NOMO-1 (cell line): Measurements from ENCODE around the gene SCUBE2.
"Not testable (repeated sequence)": the region's sequence is repeated elsewhere in the genome, so short reads cannot be mapped to it uniquely, and the experiment has no call there.

Experiments used
- DNase-seq, 2 experiments: peaks; one replicate each; lab custom pipeline; 2025; ENCODE audit not compliant: unreplicated experiment in 2 of 2; lab: John Stamatoyannopoulos, UW

Gene SCUBE2

DNA sequence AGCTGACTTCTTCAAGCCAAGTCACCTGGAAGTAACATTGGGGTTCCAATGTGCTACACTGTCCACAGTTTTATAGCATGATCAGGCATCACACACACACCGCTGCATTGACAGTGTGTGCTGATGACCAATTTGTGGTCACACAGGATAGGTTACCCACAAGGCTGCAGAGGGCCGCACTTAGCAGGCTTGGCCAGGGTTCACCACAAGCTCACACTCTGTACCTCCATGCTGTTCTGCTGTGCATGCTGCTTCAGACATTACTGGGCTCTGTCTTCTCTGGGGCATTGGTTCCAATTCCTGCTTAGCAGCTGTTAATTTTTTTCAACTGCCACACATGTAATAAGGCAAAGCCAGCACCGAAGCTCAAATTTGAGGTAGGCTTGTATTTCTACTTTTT is 76.6 kb downstream of the SCUBE2 start:
- no peak for DNase-seq

DNA sequence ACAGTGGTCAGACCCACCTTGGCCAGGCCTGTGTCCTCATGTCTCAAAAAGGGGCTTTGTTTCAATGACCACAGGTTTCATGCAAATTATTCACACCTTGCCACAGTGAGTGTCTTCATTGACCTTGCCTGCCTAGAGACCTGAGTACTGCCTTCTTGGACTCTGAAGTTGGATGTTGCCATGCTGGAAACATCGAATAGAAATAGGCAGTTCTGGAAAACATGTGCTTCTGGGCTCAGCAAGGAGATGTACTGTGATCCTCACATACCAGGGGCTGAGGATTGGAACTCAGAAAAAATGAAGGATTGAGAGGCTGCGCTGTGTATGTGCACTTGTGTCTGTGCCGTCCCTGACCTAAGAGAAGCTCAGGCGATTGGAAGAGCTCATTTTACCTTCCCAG is 78.0 kb downstream of the SCUBE2 start:
- DNase-seq: no peak

DNA sequence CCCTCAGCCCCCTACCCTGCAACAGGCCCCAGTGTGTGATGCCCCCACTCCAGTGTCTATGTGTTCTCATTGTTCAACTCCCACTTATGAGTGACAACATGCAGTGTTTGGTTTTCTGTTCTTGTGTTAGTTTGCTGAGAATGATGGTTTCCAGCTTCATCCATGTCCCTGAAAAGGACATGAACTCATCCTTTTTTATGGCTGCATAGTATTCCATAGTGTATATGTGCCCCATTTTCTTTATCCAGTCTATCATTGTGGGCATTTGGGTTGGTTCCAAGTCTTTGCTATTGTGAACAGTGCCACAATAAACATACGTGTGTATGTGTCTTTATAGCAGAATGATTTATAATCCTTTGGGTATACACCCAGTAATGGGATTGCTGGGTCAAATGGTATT is 81.9 kb downstream of the SCUBE2 start:
- DNase-seq: not testable (repeated sequence)

DNA sequence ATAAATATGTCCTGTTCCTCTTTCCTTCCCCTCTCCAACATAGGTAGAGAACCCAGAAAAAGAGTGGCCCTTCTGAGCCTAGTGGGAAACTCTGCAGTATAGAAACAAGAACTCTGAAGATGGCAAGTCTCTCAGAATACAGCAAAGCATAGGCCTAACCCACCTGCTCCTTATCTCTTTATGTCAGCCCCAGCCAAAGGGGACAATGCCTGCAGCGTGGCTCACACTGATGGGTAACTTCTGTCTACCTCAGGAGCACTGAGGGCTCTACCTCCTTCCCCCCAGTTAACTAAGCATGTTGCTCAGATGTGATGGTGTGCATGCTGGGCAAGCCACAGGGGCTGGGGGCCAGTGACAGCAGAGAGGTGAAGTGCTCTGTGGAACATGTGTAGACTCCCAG is 82.7 kb downstream of the SCUBE2 start:
- DNase-seq: no peak

DNA sequence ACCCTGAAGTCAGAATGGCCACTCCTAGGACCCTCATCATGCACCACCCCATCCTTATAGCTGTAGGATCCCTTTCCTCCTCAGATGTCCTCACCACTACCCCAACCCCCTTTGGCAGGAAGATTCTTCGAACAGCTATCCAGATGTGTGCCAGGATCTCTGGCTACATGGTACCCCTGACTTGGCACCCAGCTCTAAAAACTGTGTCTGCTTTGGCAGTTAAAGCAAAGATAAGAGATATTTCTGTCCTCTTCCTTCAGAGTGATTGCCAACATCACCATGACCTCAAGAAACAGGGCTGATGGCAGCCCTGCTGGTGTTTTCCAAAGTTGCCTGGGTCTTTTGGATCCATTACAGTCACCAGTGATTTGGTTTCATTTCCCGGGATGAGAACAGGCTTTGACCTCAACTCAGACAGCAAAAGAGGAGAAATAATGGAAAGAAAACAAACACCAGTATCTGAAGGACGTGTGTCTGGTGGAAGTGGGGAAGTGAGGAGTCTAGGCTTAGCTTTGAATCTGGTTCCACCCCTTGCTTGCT is 83.3 kb downstream of the SCUBE2 start:
- DNase-seq: no peak

DNA sequence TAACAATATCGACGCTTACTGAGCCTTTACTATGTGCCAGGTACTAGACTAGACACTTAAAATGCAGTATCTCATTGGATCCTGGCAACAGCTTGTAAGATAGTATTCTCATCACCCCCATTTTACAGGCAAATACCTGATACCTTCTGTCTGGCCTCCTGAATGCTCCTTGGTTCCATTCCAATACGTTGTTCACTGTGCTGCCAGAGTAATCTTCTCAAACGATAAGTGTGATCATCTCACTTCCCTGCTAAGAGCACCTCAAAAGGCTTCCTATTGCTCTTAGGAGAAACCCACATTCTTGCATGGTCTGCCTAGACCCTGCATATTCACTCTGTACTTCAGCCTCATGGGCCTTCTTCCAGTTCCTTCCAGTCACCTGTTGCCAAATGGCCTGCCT is 86.3 kb downstream of the SCUBE2 start:
- DNase-seq: no peak

DNA sequence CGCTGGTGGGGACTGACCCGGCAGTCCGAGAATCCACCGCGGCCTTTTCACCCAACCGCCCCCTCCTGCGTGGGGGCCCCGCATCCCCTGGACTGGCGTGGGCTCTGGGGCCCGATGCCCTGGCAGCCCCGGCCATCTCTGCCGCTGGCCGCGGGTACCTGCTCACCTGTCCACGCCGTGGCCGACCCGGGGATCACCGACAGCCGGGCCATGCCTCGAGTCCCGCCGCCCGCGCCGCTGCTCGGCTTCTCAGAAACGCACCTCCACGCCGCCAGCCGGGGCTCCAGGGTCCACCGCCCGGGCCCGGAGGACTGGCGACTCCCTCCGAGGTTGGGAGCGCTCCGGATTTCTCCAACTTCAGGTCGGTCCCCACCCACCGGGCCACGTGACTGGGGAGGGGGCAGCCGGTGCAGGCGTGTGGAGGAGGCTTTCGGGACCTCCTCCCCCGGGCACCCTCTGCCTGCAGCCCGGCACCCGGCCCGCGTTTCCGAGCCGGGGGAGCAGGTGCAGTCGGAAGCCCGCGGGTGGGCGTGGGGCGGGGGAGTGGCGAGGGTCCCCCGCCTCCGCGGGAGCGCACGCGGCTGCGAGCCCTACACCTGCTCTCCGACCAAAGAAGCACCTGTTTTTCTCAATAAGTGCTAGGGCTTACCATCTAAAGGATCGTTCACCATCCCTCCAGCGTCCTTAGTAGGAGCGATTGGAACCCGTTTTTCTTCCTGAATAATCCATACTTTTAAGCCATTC is 87.0 kb downstream of the SCUBE2 start:
- DNase-seq: no peak

DNA sequence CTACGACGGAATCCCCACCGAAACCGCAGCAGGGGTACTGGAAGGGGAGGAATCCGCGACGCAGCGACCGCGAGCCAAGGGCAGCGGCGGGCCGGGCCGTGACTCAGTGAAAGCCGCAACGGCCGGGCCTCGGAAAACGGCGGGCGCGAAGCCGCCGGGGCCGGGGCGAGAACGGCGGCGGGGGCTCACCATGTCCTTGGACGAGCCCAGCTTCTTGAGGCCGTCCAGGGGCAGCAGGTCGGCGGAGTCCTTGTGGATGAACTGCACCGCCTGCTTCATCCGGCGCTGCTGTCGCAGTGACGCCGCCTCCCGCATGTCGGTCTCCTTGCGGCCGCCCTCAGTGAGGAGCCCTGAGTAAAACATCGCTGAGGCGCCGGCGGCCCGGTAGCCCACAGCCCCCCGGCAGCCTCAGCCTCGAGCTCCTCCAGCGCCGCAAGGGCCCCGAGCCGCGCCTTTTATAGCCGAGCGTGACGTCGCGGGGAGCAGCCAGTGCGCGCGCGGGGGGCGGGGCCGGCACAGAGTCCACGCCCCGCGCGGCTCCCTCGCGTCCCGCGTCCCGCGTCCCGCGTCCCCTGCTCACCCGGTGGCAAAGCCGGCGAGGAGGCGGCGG is 87.7 kb downstream of the SCUBE2 start, which contains the start of gene NRIP3:
Gene NRIP3 (minus strand): TSS at position 429 of the 610 bp plus-strand sequence. CDS start 66 bp downstream, at position 363.
- peak; percentile 43 to 44 for DNase-seq

DNA sequence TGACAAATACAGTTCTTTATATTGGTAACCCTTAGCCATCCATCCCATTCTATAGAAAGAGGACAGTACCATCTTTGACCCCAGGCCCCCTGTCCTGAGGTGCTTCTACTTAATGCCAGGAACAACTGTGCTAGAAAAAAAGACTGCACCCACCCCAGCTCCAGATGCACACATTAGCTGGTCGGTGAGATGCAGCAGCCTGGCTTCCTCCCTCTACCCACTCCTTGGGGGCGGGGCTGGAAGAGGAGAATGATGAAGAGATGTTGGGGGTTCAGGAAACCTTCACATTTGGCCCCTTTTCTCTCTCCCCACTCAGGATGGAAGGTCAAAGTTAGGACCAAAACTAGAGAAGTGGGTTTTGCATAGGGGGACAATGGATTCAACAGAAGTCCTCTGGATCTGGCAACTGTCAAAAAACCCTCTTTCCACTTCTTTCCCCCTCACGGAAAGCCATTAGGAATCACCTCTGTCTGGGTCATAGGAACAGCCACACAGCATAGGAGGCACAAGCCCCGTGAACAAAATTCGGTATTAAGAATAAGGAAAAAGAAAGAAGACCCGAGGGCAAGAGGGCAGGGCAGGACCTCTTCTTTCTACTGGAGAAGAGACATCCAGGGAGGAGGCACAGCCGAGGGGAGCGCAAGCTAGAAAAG is 88.4 kb downstream of the SCUBE2 start:
- DNase-seq: no peak

DNA sequence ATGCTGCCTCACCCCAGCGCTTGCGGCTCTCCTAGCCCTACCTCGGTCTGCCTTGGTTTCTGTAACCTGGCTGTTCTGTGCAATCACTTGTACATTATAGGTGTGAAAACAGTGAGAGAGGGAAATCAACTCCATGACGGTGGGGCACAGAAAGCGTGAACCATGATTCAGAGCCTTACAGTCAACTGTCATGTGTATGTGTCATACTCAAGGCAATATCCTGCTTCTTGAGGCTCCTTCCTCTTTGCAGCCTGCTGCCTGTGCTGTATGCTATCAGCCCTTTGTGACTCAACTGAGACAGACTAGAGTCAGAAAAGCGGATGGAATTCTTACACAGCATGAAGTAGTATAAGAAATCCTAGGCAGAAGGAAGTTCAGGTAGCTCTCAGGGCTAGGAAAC is 89.7 kb downstream of the SCUBE2 start:
- DNase-seq: peak; percentile 74 to 97

DNA sequence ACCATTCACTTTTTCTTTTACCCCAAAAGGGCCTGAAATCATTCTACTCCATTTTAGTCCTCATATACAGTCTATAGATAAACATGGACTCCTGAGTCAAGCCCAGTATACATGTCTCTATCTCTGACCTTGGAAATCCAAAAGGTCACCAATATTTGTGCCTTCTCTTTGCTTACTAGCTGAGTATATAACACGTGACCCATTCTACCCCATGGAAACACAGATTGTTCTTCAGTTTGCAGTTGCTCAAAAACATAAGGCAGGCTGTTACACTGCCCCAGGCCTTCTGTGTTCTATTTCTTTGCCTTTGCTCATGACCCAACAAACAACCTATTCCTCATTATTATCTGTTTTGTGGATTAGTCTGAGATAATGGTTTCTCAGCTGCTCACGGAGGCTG is 93.4 kb downstream of the SCUBE2 start:
- DNase-seq: no peak

DNA sequence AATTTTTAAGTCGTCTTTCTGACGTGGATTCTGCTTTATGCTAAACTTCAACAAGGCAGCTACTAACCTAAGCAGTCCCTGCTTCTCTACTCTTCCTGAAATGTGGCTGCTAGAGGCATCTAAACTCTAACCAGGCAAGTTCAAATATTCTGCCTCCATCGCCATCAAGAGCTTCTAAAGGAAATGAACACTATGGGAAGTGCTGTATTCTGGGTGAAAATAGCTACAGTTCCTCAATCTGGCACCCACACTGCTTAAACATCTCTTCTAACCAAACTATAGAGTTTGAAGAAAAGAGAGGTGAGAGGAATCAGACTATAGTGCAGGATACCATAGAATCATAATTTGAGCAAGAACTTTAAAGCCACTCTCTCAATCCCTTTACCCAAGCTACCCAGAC is 93.9 kb downstream of the SCUBE2 start:
- DNase-seq: no peak

DNA sequence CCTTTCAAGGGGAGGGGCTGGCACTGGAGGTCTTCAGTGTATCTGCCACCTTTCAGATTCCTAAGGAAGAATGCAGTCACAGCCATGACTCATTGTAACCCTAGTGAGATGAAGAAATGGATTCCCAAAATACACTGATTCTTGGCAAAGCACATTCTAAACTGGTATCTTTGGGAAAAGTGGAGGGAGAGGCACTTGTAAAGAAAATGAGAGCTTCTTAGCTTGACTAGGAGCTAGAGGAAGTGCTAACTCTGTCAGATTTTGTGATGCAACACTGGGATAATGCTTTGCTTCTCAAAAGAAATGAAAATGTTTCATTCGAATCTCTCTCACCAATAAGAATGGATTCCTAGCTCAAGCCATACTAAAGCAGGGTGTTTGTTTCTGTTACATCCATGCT is 101.9 kb downstream of the SCUBE2 start:
- DNase-seq: peak in 1 of 2 experiments; percentile 44

DNA sequence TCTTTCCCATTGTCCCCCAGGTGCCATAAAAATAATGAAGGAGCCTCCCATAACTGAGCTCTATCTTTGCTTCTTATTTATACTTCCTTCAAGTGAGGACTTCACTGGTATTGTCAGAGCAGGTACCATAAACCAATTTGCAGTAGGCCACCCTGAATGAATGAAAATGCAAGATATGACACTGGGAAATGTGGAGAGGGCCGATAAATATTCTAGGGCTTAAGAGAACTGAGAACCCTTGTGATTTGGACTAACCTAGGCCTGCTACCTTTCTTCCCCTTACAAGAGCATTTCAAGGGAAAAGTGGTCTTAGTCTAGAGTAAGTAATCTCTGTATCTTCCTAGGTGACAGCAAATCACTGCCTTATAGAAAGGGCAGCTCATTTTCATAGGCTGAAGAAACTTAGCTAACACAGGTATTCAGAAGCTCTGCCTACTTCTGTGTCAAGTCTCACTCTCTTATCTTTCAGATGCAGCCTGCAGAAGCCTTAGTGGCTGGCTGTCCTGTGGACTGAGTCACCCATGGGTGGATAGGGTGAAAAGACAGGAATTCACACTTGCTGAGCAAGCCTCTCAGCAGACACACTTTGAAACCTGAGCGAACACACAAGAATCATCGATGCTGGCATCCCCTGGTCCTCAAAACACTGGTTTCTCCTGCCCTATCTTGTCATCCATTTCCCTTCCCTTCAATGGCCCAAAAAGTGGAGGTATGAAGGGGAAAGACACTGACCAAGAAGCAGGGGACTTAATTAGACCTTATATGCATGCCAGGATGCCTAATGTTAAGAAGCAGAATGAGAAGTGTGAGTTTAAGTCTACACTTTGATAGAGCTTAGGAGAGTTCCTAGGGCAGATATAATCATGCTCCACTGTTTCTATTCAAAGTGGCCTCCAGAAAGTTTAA is 102.8 kb downstream of the SCUBE2 start:
- no peak for DNase-seq

DNA sequence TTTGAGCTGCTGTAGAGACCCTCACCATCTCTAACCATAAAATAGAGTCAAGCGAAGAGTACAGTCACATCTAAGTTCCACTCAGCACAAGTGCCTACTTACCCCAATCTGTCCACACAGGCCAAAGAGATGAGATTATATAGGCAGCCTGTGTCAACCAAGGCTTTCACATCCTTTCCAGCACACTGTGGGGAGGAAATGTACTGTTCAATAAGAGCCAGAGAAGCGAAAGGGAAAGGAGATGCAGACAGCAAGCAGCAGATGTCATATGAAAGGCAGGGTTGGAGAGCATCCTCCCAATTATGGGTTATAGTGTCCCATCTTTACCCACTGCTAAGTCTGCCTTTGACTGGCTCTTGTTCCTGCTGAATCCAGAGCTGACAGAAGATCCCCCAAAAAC is 104.0 kb downstream of the SCUBE2 start:
- DNase-seq: no peak

DNA sequence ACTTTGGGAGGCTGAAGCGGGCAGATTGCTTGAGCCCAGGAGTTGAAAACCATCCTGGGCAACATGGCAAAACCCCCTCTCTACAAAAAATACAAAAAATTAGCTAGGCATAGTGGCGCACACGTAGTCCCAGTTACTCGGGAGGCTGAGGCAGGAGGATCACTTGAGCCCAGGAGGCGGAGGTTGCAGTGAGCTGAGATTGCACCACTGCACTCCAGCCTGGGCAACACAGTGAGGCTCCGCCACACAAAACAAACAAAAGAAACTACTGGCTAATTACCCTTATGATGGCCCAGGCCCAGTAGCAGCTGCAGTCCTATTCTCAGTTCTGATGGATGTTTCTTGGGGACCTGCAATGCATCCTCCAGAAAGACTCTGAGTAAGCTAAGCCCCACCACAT is 104.6 kb downstream of the SCUBE2 start:
- DNase-seq: not testable (repeated sequence)

DNA sequence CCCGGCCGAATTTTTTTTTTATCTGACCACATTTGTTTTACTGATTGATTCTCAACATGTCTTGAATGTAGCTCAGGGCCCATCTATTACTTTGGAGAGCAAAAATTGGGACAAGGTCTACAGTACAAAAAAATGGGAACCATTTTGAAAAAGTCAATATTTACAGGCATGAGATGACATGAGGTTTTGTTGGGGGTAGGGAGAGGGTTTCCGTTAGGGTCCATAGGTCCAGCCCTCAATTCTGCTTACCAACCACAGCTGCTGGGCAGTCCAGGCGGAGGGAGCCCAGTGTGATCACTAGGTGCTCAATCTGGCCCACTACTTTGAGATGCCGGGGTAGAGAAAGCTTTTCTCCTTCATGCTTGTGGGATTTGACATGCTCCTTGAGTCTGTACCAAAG is 105.9 kb downstream of the SCUBE2 start:
- DNase-seq: no peak

DNA sequence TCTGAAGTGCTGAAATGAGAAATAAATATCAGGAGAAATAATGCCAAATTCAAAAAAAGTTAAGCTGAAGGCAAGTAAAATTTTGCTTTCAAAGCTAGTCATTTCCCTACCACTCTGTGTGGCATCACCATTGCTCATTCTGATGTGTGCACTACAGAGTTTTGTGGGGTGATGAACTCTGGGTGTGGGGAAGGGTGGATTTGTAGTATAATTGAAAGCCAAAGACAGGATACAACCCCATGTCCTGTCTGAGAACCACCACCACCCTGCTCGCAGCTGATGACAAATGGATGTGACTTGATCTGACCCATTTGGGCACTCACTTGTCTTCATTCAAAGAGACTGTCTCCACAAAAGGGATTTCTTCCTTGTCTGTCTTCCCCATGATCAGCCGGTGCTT is 107.8 kb downstream of the SCUBE2 start:
- no peak for DNase-seq

DNA sequence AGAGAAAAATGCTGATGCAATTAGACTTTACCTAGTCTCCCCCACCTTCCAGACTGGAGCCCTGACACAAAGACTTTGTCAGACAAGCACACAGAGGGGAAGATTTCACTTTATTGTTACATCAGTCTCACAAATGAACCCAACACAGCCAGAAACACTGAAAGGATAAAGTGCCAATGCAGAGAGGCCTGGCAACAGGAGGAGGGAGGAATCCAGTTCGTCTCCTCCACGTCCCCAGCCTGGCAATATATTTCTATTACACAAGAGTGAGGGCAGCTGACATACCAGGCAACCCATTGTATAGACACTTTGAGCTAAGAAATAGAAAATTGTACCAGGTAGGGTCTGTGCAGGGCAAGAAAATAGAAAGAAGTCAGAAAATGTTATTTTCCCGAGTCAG is 110.9 kb downstream of the SCUBE2 start:
- no peak for DNase-seq

DNA sequence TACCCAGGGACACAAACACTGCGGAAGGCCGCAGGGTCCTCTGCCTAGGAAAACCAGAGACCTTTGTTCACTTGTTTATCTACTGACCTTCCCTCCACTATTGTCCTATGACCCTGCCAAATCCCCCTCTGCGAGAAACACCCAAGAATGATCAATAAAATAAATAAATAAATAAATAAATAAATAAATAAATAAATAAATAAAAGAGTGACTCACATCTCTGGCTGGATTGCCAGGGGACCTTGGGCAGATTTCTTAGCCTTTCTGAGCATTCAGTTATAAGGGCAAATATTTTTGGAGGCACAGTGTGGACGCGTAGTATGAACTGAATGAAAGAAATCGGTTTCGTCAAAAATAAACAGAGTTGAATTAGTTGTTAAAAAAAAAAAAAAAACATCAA is 112.0 kb downstream of the SCUBE2 start:
- not testable (repeated sequence) for DNase-seq

DNA sequence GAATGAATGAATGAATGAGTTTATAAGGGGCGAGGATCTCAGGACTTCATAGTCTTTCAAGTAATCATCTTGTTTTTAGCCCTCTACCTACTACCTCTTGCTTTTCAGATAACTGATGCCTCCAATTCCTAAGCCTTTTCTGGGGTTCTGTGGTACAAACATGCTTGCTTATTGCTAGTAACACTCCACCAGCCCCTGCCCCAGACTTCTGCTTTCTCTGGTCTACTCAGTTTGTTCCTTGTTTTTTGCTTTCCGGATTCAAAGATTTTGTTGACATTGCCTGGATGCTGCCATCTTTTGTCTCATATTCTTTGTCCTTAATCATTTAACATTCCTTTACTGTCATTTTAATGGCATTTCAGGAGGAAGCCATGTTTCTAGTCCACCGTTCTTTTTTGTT is 118.3 kb downstream of the SCUBE2 start:
- DNase-seq: no peak
